ENCODE data around the gene OR4K5. TPM values are rescaled to one million over a fixed set of nuclear protein-coding genes. Genes with fewer than 3 reads are reported as not detected.
"Not testable (repeated sequence)": the region's sequence is repeated elsewhere in the genome, so short reads cannot be mapped to it uniquely, and the experiment has no call there.

OR4K5 gene
- total RNA-seq, 4 donors from 2014 or later: not detected

DNA sequence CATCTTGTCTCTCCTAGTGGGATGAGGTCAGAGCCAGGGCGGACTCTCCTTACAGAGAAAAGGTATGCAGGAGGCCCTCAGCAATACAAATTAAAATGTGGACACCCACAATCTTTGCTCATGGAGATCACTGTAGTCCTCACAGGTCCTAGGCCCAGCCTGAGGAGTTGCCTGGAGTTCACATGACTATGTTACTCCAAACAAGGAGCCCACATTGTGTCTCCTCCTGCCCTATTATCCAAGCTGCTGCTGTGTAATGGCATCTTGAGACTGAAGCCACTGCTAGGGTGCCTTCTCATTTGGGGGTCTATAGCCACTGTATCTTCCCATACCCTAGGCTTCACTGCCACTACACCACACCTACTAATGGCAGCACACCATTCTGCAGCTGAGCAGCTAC is 21.3 kb downstream of the OR4K5 start:
- H3K27ac ChIP-seq: no peak overlapping the region
- in situ Hi-C loops (cut with MboI; ENCODE audit: low pct_ligation_motif_present in 1 of 4, low pct_unique_long_range_greater_than_20kb in 1 of 4, low sequenced_read_pairs in 3 of 4): no loop called here
- H3K36me3 ChIP-seq: no peaks in the 10 kb centered on the region

DNA sequence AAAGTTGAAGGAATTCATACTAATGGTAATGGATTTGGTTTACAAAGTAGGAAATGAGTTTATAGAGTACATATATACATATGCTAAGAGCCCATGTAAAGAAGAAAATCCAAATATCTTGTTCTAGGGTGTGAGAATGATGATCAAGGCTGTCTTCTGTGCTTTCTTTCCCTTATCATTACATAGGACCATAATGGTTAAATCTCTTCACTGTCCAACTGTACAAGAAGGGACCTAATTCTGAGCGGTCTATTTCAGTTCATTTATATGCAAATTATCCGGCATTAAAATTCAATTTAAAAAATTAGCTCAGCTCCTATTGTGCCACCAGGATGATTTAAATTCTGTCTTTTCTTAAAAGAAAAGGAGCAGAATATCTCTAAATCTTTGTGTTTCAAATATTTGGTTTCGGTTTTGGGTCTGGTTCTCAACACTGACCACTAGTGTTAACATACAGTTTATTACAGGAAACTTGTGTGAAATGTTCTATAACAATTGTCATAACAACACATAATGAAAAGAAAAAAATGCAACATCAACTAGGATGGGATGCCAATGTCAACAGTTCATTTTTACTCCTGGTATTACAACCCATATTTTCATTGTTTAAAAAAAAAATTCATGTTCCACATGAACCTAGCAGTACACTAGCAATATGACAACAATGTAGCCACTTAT is 27.1 kb downstream of the OR4K5 start:
- in situ Hi-C loops (cut with MboI; ENCODE audit: low pct_ligation_motif_present in 1 of 4, low pct_unique_long_range_greater_than_20kb in 1 of 4, low sequenced_read_pairs in 3 of 4) (no loop called here), intact Hi-C loops (cut with DNase I; ENCODE audit: low total_unique reads) (no loop called here)
- no peak for DNase-seq
- H3K27ac ChIP-seq: no peak overlapping the region
- no peaks in the 10 kb centered on the region for H3K27me3 ChIP-seq
- whole genome bisulfite sequencing, 2 donors (ENCODE audit: low coverage in 1 of 2): 68 to 73% methylated on average over 3 of the region's 3 CpGs
- H3K36me3 ChIP-seq: no peaks in the 10 kb centered on the region
- H3K4me1 ChIP-seq: no peaks in the 10 kb centered on the region
- H3K4me3 ChIP-seq: no peak overlapping the region
- TF ChIP-seq POLR2A (IDR thresholded peaks at IDR 0.05) (no peak), POLR2AphosphoS5 (IDR thresholded peaks at IDR 0.05) (no peak), EP300 (IDR thresholded peaks at IDR 0.05; ENCODE audit: low read depth) (no peak)
- TF ChIP-seq, protein P1, sequence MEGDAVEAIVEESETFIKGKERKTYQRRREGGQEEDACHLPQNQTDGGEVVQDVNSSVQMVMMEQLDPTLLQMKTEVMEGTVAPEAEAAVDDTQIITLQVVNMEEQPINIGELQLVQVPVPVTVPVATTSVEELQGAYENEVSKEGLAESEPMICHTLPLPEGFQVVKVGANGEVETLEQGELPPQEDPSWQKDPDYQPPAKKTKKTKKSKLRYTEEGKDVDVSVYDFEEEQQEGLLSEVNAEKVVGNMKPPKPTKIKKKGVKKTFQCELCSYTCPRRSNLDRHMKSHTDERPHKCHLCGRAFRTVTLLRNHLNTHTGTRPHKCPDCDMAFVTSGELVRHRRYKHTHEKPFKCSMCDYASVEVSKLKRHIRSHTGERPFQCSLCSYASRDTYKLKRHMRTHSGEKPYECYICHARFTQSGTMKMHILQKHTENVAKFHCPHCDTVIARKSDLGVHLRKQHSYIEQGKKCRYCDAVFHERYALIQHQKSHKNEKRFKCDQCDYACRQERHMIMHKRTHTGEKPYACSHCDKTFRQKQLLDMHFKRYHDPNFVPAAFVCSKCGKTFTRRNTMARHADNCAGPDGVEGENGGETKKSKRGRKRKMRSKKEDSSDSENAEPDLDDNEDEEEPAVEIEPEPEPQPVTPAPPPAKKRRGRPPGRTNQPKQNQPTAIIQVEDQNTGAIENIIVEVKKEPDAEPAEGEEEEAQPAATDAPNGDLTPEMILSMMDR (IDR thresholded peaks at IDR 0.05): no peak
- H3K9me3 ChIP-seq: peaks cover 0 to 8% of the 10 kb centered on the region in 2 donors

More for the DNA sequence above, 21.3 kb downstream of the OR4K5 start:
- DNase-seq: no peak
- H3K27me3 ChIP-seq: no peaks in the 10 kb centered on the region
- intact Hi-C loops (cut with DNase I; ENCODE audit: low total_unique reads): no loop called here
- 58% methylated on average over 1 of the region's 1 CpG; no CpG with 5 or more reads in 1 of the 2 donors for WGBS, 2 donors (ENCODE audit: low coverage in 1 of 2)
- no peaks in the 10 kb centered on the region for H3K4me1 ChIP-seq
- H3K4me3 ChIP-seq: no peak overlapping the region
- TF ChIP-seq POLR2AphosphoS5 (IDR thresholded peaks at IDR 0.05): no peak
- TF ChIP-seq EP300 (IDR thresholded peaks at IDR 0.05; ENCODE audit: low read depth): no peak
- no peak for TF ChIP-seq POLR2A (IDR thresholded peaks at IDR 0.05)
- TF ChIP-seq, protein P1 (IDR thresholded peaks at IDR 0.05): no peak
- H3K9me3 ChIP-seq: peaks cover 0 to 13% of the 10 kb centered on the region in 2 donors

DNA sequence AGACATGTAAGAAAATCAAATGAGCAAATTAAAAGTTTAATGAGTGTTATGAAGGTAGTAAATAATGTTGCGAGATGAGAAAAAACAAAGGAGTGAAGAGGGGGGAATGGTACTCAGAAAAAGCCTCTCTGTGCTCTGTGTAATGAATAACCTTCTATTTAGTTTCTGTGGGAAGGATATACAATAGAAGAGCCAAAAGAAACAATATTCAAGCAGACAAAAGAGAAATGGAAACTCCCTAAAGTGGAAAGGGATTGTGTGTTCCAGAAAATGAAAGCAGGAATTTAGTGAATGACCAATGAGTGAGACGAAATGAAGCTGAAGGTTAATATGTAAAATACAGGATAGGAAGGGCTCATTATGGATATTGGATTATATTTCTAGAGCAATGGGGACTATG is 28.8 kb downstream of the OR4K5 start:
- no peak for DNase-seq
- TF ChIP-seq, protein P1 (IDR thresholded peaks at IDR 0.05): no peak
- TF ChIP-seq POLR2AphosphoS5 (IDR thresholded peaks at IDR 0.05) (no peak), EP300 (IDR thresholded peaks at IDR 0.05; ENCODE audit: low read depth) (no peak), POLR2A (IDR thresholded peaks at IDR 0.05) (no peak)
- Histone ChIP-seq H3K9me3 (no peaks in the 10 kb centered on the region), H3K4me3 (no peak overlapping the region), H3K27me3 (no peaks in the 10 kb centered on the region), H3K36me3 (no peaks in the 10 kb centered on the region), H3K4me1 (no peaks in the 10 kb centered on the region), H3K27ac (no peak overlapping the region)
- intact Hi-C loops (cut with DNase I; ENCODE audit: low total_unique reads) (no loop called here), in situ Hi-C loops (cut with MboI; ENCODE audit: low pct_ligation_motif_present in 1 of 4, low pct_unique_long_range_greater_than_20kb in 1 of 4, low sequenced_read_pairs in 3 of 4) (no loop called here)
- 67 to 76% methylated on average over 2 of the region's 2 CpGs for WGBS, 2 donors (ENCODE audit: low coverage in 1 of 2)

DNA sequence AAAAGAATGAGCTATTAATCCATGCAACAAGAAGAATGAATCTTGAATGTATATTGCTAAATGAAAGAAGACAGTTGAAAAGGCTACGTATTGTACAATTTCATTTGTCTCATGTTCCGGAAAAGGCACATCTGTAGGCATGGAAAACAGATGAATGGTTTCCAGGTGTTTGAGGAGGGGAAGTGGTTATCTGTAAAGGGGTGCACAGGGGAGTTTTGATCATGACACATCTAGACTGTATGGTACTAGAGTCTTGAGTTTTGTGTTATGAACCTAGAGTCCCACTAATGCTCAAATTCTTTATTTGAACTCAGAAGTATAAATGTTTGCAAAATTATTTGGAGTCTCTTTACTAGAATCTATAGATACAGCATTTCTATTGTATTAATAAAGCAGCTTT is 49.3 kb downstream of the OR4K5 start:
- H3K27me3 ChIP-seq; H3K4me1 ChIP-seq; H3K4me3 ChIP-seq; DNase-seq; intact Hi-C loops (cut with DNase I; ENCODE audit: low total_unique reads); H3K36me3 ChIP-seq; H3K9me3 ChIP-seq; H3K27ac ChIP-seq; in situ Hi-C loops (cut with MboI; ENCODE audit: low pct_ligation_motif_present in 1 of 4, low pct_unique_long_range_greater_than_20kb in 1 of 4, low sequenced_read_pairs in 3 of 4): not testable (repeated sequence)
- WGBS, 2 donors (ENCODE audit: low coverage in 1 of 2): 25 to 78% methylated on average over 2 of the region's 2 CpGs

Other genes with a start within 250 kb of the OR4K5 start
- not detected for gene OR11H2, start 206.7 kb upstream of the OR4K5 start, total RNA-seq
- gene OR4Q3, start 177.0 kb upstream of the OR4K5 start, total RNA-seq: not detected
- not detected for gene OR4M1, start 147.1 kb upstream of the OR4K5 start, total RNA-seq
- not detected for gene OR4N2, start 116.8 kb upstream of the OR4K5 start, total RNA-seq
- not detected for gene OR4K2, start 45.5 kb upstream of the OR4K5 start, total RNA-seq
- gene OR4K1, start 10.3 kb downstream of the OR4K5 start, total RNA-seq: not detected
- not detected for gene OR4K15, start 55.0 kb downstream of the OR4K5 start, total RNA-seq
- not detected for gene OR4Q2, start 81.6 kb downstream of the OR4K5 start, total RNA-seq
- not detected for gene OR4K14, start 98.7 kb downstream of the OR4K5 start, total RNA-seq
- gene OR4K13, start 115.4 kb downstream of the OR4K5 start, total RNA-seq: not detected
- not detected for gene OR4L1, start 139.4 kb downstream of the OR4K5 start, total RNA-seq
- gene OR4K17, start 190.1 kb downstream of the OR4K5 start, total RNA-seq: not detected
- gene OR4N5, start 218.2 kb downstream of the OR4K5 start, total RNA-seq: not detected